KOPT-K1 (cell line): ENCODE results near the gene GPR55.

Source experiments
- H3K27ac ChIP-seq: fragments of 200-600 bp; sonication (generic); 2 replicates; pipeline ENCODE4 v1.5.1; 2016; ENCODE audit warnings: antibody characterized with exemption, mild to moderate bottlenecking, low read depth, low read length; ENCODE audit not compliant: poor library complexity, severe bottlenecking
- H3K36me3 ChIP-seq: fragments of 200-600 bp; sonication (generic); 2 replicates; pipeline ENCODE4 v1.5.1; 2017; ENCODE audit warnings: antibody characterized with exemption, mild to moderate bottlenecking, low read length, moderate library complexity; ENCODE audit not compliant: insufficient read depth
- H3K9me3 ChIP-seq: fragments of 200-600 bp; sonication (generic); 2 replicates; pipeline ENCODE4 v1.5.1; 2017; ENCODE audit warnings: antibody characterized with exemption, low read length, mild to moderate bottlenecking; ENCODE audit not compliant: insufficient read depth, poor library complexity, severe bottlenecking

The GPR55 gene

DNA sequence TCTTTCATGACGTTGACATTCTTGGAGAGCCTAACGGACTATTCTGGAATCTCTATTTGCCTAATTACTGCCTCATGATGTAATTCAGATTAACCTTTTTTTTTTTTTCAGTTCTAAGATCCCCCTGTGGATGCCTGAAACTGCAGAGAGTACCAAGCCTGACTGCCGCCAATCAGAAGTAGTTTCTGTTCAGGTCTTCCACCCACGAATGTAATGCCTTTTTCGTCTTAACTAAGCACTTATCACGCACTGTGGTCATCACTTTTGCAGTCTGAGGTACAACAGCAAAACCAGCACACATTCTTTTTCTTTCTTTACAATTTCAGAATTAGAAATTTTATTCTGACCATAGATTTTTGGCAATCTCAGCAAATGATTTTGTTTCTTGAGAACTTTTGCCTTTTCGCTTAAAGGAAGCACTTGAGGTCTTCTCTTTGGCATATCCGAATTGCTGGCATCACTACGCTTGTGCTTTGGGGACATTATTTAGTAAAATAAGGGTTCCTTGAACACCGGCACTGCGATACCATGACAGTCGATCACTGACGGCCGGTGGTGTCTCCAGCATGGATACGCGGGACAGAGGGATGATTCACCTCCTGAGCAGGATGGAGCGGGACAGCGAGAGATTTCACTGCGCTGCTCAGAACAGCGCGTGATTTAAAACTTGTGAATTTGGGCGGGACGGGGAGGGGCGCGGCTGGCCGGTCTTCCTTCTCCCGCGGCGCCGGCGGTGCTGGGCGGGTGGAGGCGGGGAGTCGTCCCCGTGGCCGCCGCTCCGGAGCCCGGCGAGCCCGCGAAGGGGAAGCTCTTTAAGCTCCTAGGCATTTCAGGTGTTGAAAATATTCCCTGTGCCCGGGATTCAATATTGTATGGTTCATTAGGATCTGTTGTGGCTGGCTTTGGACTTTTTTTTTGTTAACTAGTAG is 32.0 kb upstream of the GPR55 start:
- H3K27ac ChIP-seq = no peak overlapping the region
- no peaks in the 10 kb centered on the region for H3K36me3 ChIP-seq

GRCh38 chr2:230955163-230955737 is 30.2 kb upstream of the GPR55 start:
- Histone ChIP-seq H3K27ac (no peak overlapping the region), H3K36me3 (no peaks in the 10 kb centered on the region), H3K9me3 (no peaks in the 10 kb centered on the region)

More for the DNA sequence above, 32.0 kb upstream of the GPR55 start:
- H3K9me3 ChIP-seq = no peaks in the 10 kb centered on the region

DNA sequence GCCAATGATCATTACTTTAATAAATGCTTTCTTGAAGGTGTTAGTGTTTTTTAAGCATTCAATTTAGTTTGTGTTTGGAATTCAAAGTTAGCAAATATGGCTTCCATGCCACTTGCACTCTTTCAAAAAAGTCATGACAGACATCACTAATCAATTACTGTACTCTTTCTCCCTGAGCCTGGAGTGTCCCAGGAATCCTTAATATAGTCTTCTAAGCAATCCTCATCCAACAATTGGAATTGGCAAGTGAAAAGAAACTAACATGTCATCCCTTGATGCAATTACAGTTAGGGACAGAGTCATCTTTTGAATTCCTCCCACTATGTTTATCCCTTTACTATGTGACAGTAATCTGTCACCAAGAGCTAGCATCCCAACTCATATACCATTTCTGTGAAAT is 29.7 kb upstream of the GPR55 start:
- no peaks in the 10 kb centered on the region for H3K36me3 ChIP-seq
- no peaks in the 10 kb centered on the region for H3K9me3 ChIP-seq
- no peak overlapping the region for H3K27ac ChIP-seq

DNA sequence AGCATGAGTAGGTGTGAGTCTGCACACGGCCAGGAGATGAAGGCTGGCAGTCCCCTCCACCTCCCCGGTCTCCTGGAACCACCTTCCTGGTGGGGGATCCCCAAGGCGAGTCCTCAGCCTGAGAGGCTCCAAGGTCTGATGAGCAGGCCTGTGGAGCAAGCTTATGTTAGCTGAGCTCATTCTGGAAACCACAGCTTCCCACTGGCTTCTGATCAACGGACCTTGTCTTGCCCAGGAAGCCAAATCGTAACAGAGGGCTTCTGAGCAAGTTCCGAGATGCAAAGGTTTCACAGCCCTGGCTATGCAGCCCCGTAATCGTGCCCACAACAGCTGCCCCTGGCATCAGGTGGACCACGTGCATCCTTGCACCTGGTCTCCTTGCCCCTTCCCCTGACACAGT is 28.8 kb upstream of the GPR55 start:
- Histone ChIP-seq H3K9me3 (no peaks in the 10 kb centered on the region), H3K27ac (no peak overlapping the region), H3K36me3 (no peaks in the 10 kb centered on the region)

DNA sequence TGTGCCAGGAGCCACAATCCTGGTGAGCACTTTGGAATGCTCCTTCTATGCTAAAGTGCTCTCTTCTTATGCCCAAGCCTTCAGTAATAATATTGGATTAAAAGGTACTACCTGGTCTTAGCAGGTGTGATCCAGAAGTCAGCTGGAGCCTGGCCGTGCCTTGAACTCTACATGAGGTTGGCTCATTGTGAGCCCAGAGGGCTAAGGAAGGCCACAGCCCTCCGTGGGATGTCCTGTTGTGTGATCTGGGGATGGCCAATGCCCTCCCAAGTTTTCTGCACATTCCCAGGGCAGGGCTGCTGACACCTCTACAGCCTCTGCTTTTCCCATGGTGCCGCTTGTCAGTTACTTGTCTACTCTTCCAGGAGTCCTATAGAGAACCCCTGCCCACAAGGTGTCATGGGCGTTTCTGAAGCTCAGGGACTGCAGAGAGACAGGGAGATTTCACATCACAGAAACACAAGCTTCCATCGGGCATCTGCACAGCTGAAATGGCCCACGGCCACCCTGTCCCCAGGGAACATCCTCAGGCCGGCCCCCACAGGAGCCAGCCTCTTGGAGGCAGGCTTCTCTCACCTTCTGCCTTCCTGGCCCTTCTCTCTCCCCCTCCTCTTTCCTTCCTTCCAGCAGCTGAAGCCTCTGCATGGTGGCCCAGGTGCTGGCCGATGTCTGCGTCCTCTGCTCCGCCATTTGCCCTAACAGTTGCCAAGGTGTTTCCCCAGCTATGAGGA is 27.3 kb upstream of the GPR55 start:
- H3K9me3 ChIP-seq = no peaks in the 10 kb centered on the region
- H3K27ac ChIP-seq = no peak overlapping the region
- no peaks in the 10 kb centered on the region for H3K36me3 ChIP-seq

DNA sequence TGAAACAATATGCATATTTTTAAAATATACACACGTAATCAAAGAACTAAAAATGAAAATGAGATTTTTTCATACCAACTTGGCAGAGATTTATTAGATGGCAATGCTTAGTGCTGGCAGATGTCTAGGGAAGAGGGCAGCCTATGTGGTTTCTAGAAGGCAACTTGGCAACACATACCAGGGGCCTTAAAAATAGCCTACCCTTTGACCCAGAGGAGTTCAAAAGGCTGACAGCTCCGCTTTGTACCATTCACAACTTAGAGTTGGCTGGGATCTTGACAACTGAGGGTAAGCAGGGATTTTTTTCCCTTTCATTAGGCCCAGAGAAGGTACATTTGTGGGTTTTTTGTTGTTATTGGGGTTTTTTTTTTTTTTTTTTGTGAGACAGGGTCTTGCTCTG is 26.4 kb upstream of the GPR55 start:
- H3K27ac ChIP-seq = no peak overlapping the region
- H3K36me3 ChIP-seq = no peaks in the 10 kb centered on the region
- H3K9me3 ChIP-seq = no peaks in the 10 kb centered on the region

- Histone ChIP-seq H3K27ac (no peak overlapping the region), H3K9me3 (no peaks in the 10 kb centered on the region), H3K36me3 (no peaks in the 10 kb centered on the region)
These were observed 25.9 kb upstream of the GPR55 start for GRCh38 chr2:230950874-230951339.

- no peak overlapping the region for H3K27ac ChIP-seq
- H3K9me3 ChIP-seq = no peaks in the 10 kb centered on the region
- no peaks in the 10 kb centered on the region for H3K36me3 ChIP-seq
These were observed 25.2 kb upstream of the GPR55 start for GRCh38 chr2:230949966-230950873.

GRCh38 chr2:230947908-230948365 is 22.9 kb upstream of the GPR55 start:
- Histone ChIP-seq H3K36me3 (no peaks in the 10 kb centered on the region), H3K9me3 (no peaks in the 10 kb centered on the region), H3K27ac (no peak overlapping the region)

GRCh38 chr2:230947235-230947576 is 22.2 kb upstream of the GPR55 start:
- Histone ChIP-seq H3K36me3 (no peaks in the 10 kb centered on the region), H3K9me3 (no peaks in the 10 kb centered on the region), H3K27ac (no peak overlapping the region)

GRCh38 chr2:230946429-230947234 is 21.6 kb upstream of the GPR55 start:
- no peaks in the 10 kb centered on the region for H3K9me3 ChIP-seq
- H3K36me3 ChIP-seq = no peaks in the 10 kb centered on the region
- H3K27ac ChIP-seq = no peak overlapping the region

GRCh38 chr2:230944757-230945372 is 19.8 kb upstream of the GPR55 start:
- Histone ChIP-seq H3K27ac (no peak overlapping the region), H3K36me3 (no peaks in the 10 kb centered on the region), H3K9me3 (no peaks in the 10 kb centered on the region)

- no peaks in the 10 kb centered on the region for H3K9me3 ChIP-seq
- no peak overlapping the region for H3K27ac ChIP-seq
- H3K36me3 ChIP-seq = no peaks in the 10 kb centered on the region
These were observed 19.1 kb upstream of the GPR55 start for GRCh38 chr2:230944123-230944653.
